OCI-LY1 (cell line): Measurements from ENCODE around the gene NT5C2.

ENCODE experiments used
- CTCF ChIP-seq: fragments of 200-600 bp; sonication (generic), shearing (Covaris generic); IDR thresholded peaks from 2 replicates; pipeline ENCODE4 v1.5.1; 2017; ENCODE audit warnings: mild to moderate bottlenecking, antibody characterized with exemption, low read length, moderate library complexity, mixed read lengths
- EZH2 ChIP-seq: fragments of 200-600 bp; sonication (generic), shearing (Covaris generic); IDR thresholded peaks from 2 replicates; pipeline ENCODE4 v1.8.0; 2017; ENCODE audit warnings: borderline replicate concordance, mixed run types, mild to moderate bottlenecking, antibody characterized with exemption, low read length, moderate library complexity, mixed read lengths

- TF ChIP-seq CTCF (no peak), EZH2 (no peak)
Measured at GRCh38 chr10:103060575-103060974, 132.5 kb downstream of the NT5C2 start.
